Measurements from ENCODE around the gene LAMC3.

DNA sequence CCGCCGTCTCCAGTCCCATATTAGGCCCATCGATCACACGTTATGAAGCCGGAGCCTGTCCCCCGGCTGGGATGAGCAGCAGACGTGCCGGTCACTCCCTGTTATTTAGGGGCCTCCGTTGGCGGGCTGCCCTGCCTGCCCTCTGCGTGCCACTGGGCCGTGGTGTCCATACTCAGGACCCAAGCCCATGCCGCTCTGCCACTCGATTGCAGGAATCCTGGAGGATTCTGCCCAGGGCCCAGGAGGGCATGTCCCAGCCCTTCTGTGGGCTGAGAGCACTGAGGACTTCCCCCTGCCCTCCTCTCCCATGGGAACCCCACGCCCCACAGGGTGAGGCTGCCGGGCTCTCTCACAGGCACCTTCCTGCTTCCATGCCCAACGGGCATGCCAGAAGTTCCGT lies 19.6 kb upstream of the LAMC3 start:
- TF ChIP-seq POLR2A (IDR thresholded peaks at IDR 0.05; ENCODE audit: low read length) (no peak), GATA1 (IDR thresholded peaks at IDR 0.05; ENCODE audit: low read depth, low read length) (no peak)

All from erythroblast (primary cell).